Panc1 (cell line): Measurements from ENCODE around the gene EMC9.

Source experiments
- POLR2AphosphoS5 ChIP-seq: IDR thresholded peaks from 2 replicates; pipeline ENCODE4 v1.6.1; 2012; ENCODE audit warnings: mild to moderate bottlenecking, low read depth, low read length, moderate library complexity
- TF ChIP-seq, protein P1 (sequence below): fragments of 450-650 bp; IDR thresholded peaks from 2 replicates; pipeline ENCODE4 v1.5.1; 2017; ENCODE audit warnings: mild to moderate bottlenecking

DNA sequence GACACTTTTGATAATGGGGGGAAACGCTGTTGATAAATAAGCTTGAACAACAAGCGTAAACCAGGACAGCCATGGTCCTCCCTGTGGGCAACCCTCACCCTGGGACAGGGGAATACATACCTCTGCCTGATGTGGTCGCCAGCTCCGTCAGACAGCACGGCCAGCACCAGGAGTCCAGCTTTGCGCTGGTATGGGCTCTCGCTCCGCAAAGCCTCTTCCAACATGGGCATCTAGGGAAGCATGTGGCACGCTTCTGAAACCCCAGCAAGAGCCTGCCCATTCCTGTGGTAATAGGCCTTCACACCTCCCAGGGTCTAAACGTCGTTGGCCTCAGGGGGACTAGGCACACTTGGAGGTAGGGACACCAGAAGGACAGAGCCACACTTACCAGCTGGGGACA is 44.4 kb upstream of the EMC9 start:
- TF ChIP-seq, protein P1, sequence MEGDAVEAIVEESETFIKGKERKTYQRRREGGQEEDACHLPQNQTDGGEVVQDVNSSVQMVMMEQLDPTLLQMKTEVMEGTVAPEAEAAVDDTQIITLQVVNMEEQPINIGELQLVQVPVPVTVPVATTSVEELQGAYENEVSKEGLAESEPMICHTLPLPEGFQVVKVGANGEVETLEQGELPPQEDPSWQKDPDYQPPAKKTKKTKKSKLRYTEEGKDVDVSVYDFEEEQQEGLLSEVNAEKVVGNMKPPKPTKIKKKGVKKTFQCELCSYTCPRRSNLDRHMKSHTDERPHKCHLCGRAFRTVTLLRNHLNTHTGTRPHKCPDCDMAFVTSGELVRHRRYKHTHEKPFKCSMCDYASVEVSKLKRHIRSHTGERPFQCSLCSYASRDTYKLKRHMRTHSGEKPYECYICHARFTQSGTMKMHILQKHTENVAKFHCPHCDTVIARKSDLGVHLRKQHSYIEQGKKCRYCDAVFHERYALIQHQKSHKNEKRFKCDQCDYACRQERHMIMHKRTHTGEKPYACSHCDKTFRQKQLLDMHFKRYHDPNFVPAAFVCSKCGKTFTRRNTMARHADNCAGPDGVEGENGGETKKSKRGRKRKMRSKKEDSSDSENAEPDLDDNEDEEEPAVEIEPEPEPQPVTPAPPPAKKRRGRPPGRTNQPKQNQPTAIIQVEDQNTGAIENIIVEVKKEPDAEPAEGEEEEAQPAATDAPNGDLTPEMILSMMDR, result no peak
- TF ChIP-seq POLR2AphosphoS5, result no peak
